ENCODE results near the gene PIEZO2.

The PIEZO2 gene

DNA sequence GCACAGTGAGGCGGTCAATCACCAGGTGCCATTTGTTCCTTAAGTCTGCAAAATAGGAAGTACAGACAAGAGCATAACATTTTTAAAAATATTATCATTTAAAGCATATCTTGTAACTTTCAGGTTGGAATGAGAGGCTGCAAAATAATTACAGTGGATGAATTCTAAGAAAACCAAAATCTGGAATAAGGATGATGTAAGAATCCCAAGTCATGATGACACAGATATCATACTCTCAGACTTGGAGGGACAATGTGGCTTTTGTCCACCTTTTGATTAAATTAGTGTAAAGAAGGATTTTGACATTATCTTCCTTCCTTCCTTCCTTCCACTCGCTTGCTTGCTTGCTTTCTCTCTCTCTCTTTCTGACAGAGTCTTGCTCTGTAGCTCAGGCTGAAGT, 379.1 kb downstream of the PIEZO2 start:
- DNase-seq, result no peak

GRCh38 chr18:10768221-10768620, 381.1 kb downstream of the PIEZO2 start:
- no peak for DNase-seq

DNA sequence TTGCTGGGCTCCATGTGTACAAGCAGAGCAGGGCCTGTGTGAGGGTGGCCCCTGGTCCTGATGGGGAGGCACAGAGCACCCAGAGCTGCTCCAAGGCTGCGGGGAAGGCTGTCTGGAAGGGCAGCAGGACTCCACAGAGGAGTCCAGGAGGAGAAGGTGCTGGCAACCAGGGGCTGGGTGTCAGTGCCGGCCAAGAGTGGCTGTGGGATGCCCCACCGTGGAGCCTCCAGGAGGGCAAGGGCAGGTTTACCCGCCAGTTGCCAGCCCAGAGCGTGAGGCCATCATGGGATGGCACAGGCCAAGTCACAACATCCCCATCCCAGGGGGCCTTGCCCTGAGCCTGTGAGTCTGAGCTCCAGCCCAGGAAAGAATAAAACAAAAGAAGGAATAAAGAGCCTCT, 381.7 kb downstream of the PIEZO2 start:
- no peak for DNase-seq

DNA sequence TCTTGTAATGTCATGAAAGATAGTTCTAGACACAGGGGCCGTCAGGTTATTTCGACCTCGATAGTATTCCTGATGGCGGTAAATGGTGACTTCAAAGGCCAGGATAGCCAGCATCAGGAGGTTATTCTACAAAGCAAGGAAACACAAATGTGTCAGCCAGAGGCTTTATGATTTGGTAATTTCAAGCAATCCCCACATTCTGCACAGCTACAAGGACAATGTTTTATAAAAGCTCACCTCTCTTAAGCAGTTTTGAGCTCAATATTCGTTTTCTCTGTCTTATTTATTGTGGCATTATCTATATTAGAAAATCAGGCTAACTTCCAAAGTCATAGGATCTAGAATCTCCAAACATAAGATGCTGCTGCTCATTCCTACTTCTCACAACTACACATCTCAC, 388.4 kb downstream of the PIEZO2 start:
- DNase-seq, result no peak

GRCh38 chr18:10759241-10759640, 390.1 kb downstream of the PIEZO2 start:
- DNase-seq, result no peak

DNA sequence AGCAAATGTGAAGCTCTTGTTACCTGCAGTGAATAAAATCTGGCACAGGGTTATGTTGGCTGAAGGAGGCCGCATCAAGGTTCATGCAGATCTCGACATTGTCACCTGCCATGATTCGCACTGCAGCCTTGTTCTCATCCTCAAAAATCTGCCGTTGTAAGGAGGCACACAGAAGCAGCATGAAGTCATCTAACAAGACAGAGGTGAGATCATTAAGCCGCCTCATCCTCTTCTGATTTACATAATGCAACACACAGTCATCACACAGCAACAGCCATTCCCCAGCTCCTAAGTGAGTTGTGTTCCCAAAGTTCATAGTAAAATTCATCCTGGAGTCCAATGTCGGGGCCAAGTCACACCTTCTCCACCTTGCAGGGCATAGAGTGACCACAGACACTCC, 391.4 kb downstream of the PIEZO2 start:
- DNase-seq, result no peak

DNA sequence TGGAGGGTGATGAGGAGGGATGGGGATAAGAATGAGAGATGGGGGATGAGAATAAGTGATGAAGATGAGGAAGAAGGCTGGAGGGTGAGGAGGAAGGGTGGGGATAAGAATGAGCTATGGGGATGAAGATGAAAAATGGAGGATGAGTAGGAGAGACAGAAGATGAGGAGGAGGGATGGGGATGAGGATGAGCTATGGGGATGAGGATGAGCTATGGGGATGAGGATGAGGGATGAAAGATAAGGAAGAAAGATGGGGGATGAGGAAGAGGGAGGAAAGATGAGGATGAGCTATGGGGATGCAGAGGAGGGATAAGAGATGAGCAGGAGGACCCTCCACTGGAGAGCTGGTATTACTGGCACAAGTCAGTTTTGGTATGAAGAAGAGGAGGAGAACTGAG, 392.0 kb downstream of the PIEZO2 start:
- DNase-seq, result no peak

DNA sequence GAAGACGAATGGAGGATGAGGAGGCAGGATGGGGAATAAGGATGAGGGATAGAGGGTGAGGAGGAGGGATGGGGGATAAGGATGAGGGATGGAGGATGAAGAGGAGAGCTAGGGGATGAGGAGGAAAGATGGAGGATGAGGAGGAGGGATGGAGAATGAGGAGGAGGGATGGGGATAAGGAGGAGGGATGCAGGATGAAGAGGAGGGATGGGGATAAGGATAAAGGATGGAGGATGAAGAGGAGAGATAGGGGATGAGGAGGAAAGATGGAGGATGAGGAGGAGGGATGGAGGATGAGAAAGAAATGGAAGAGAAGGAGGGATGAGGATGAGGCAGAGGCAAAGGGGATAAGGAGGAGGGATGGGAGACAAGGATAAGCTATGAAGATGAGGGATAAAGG, 393.5 kb downstream of the PIEZO2 start:
- DNase-seq, result no peak

GRCh38 chr18:10754128-10754527, 395.2 kb downstream of the PIEZO2 start:
- no peak for DNase-seq

DNA sequence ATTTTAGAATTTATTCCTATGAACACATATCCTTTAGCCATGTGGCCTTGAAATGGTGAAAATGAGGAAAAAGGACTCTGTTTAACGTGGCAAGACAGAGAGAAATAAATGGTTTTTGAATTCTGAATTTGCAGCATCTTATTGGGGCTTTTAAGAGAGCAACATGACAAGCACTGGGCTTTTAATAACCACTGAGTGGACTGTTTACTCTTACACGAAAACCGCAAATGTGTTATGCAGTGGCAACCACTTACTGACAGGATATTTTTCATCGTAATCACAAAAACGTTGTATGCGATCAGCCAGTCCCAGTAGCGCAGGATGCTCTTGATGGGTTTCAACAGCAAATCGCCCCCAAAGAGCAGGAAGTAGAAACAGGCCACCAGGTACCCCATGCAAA, 397.0 kb downstream of the PIEZO2 start:
- DNase-seq, result no peak

GRCh38 chr18:10751653-10752052, 397.7 kb downstream of the PIEZO2 start:
- DNase-seq, result no peak

DNA sequence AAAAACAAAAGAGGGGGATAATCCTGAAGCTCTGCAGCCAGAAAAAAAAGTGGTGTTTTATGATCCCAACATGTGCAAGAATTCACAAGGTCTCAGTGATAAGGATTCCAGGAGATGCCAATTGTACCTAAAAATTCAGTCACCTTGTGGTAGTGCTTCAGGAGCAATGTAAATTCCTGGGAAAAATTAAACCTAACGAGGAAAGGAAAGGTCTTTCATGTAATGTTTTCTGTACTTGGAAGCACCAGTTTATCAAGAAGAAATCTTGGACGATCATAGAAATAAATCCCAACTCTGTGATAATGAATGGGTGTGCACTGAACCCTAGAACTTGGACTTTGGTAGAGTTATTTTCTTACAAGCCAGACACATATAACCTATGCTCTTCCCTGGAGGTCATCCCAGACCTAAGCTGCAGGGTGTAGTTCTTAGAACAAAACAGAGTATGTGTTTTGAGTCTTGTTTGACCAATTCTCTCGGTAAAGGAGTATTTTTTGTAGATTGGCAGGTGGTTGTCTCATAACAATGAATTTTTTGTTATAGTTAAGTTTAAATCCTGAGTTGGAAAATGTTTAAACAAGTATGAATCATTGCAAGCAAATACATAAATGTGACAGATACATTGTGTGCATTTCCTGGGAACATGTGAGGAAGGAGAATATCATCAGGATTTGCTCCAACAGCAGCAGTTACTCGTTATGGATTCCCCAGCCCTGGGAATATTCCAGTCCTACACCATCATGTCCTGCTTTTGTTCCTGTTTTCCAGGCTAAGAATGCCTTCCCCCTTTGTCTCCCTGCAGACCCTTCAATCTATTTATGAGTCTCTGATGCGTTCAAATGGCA, 399.0 kb downstream of the PIEZO2 start:
- DNase-seq, result no peak

DNA sequence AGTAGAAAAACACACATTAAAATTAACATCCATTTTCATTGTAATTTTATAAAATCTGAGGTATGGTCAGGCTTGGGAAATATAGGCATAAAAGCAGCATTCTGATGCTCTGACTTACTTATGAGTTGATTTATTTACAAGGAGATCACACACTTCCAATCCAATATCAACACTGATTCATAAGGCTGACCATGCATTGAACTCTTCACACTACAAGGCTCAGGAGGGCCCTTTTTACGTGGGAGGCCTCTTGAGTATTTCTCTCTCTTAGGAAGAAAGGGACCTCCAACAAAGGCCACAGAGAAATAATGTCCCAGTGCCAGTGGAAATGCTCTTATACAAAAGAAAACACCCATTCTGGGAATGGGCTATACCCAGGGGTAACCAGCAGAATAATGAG, 400.7 kb downstream of the PIEZO2 start:
- DNase-seq, result no peak

GRCh38 chr18:10745971-10746370, 403.4 kb downstream of the PIEZO2 start:
- DNase-seq, result no peak

DNA sequence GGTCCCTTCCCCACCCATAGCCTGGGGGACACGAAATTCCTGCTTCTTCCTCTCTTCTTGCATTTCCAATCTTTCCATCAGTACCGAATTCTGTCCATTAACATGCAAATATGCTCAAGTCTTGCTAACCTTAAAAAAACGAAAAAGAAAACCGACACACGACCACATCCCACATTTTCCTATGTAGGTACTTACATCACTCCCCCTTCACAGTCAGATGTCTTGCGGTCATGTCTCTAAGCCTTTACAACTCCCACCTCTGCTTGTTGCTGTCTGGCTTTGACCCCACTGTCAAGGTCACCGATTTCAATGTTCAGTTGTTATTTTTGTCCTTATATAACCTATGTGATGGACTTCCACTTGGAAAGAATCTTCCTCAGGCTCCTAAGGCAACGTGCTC, 404.1 kb downstream of the PIEZO2 start:
- no peak for DNase-seq

- DNase-seq, result no peak
These were observed 405.6 kb downstream of the PIEZO2 start for GRCh38 chr18:10743766-10744165.

GRCh38 chr18:10739152-10739551, 410.2 kb downstream of the PIEZO2 start:
- no peak for DNase-seq

GRCh38 chr18:10736984-10737383, 412.4 kb downstream of the PIEZO2 start:
- no peak for DNase-seq

- DNase-seq, result no peak
These were observed 416.4 kb downstream of the PIEZO2 start for GRCh38 chr18:10732990-10733389.

DNA sequence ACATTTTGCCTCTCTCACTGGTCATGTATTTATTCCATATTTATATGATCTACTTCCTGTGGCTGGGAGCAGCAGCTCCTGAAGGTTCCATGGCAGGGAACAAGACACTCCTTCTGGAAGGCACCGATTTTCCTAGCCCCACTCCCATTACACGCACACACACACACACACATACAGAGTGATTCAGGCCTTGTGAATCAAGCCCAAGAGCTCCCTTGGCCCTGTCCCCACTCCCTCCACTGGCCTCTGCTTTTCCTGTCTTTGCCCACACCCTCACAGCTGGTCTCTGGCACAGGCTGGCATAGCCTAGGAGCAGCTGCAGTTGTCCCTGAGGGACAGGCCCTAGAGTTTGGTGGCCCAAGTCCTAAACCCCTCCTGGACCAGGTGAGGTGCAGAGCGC, 421.9 kb downstream of the PIEZO2 start:
- DNase-seq, result no peak

DNA sequence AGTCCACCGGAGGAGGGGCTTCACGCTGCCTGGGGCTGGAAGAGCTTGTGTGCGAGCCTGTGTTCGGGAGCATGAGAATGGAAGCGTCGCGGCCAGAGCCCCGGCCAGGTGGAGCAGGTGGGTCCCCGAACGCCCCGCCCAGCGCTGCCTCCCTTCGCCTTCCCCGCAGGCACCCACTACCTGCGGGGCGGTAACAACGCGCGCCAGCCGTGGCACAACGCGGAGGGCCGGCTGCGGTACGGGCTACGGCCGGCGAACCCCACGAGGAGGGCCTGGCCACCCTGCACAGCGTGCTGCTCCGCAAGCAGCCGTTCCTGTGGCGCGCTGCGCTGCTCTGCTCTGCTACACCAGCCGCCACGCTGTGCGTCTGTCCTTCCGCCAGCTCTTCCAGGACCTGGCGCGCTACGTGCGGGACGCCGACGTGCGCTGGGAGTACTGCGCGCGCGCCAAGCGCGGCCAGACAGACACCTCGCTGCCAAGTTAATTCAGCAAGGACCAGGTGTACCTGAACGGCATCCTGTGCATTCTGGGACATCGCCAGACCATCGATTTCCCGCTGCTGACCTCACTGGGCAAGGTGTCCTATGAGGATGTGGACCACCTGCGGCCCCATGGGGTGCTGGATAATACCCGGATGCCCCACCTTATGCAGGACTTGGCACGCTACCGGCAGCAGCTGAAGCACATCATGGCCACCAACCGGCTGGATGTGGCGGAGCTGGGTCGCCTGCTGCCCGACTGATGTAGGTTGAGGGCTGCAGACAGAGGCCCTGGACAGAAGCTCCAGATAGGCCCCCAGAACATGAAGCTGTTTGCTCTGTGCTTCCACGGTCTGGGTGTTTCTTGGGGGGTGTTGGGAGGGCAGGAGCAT, 422.9 kb downstream of the PIEZO2 start:
- DNase-seq, result no peak

DNA sequence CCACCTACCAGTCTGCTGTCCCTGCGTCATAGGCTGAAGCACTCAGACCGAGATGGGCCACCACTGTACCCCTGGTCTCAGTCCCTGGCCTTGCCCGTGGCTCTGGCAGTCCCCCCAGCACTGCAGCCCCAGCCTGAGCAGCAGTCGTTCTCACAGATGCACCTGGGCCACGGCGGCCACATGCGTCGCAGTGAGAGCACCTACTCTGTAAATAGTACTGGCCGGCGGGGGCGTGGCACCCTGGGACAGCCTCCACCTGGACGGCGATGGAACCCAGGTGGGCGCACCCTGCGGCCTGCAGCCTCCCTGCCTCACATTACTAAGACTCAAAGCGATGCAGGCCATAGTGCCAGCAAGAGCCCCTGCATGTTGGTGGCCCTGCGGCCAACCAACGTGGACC, 424.7 kb downstream of the PIEZO2 start:
- DNase-seq, result no peak

- no peak for DNase-seq
These were observed 425.9 kb downstream of the PIEZO2 start for GRCh38 chr18:10723496-10723895.

DNA sequence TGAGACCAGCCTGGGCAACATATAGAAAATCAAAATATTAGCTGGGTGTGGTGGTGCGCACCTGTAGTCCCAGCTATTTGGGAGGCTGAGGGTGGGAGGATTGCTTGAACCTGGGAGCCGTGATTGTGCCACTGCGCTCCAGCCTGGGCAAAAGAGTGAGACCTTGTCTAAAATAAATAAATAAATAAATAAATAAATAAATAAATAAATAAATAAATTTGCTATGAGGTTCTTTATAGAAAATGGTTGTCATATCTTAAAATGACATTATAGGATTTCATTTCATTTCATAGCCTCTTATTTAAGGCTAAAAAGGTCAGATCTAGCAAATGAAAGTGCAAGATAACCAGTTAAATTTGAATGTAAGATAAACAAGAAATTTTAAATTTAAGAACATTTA, 430.6 kb downstream of the PIEZO2 start:
- DNase-seq, result no peak
